ENCODE results near the gene TRAM2.

Gene TRAM2

GRCh38 chr6:52531834-52532233 lies 45.0 kb downstream of the TRAM2 start:
- no peak for DNase-seq (ENCODE audit: low read depth, low spot score)

- DNase-seq (ENCODE audit: low read depth, low spot score), result no peak
These were observed 45.5 kb downstream of the TRAM2 start for GRCh38 chr6:52531396-52531795.

GRCh38 chr6:52530351-52530750 lies 46.5 kb downstream of the TRAM2 start:
- DNase-seq (ENCODE audit: low read depth, low spot score), result no peak

- DNase-seq (ENCODE audit: low read depth, low spot score), result no peak
These were observed 47.5 kb downstream of the TRAM2 start for GRCh38 chr6:52529311-52529710.

- no peak for DNase-seq (ENCODE audit: low read depth, low spot score)
These were observed 49.4 kb downstream of the TRAM2 start for GRCh38 chr6:52527436-52527835.

GRCh38 chr6:52526634-52527033 lies 50.2 kb downstream of the TRAM2 start:
- no peak for DNase-seq (ENCODE audit: low read depth, low spot score)

GRCh38 chr6:52524918-52525317 lies 51.9 kb downstream of the TRAM2 start:
- DNase-seq (ENCODE audit: low read depth, low spot score), result no peak

GRCh38 chr6:52523378-52524142 lies 53.3 kb downstream of the TRAM2 start:
- no peak for DNase-seq (ENCODE audit: low read depth, low spot score)

GRCh38 chr6:52522655-52523054 lies 54.2 kb downstream of the TRAM2 start:
- no peak for DNase-seq (ENCODE audit: low read depth, low spot score)

- DNase-seq (ENCODE audit: low read depth, low spot score), result no peak
These were observed 54.7 kb downstream of the TRAM2 start for GRCh38 chr6:52522151-52522626.

GRCh38 chr6:52519618-52520017 lies 57.2 kb downstream of the TRAM2 start:
- no peak for DNase-seq (ENCODE audit: low read depth, low spot score)

- no peak for DNase-seq (ENCODE audit: low read depth, low spot score)
These were observed 58.4 kb downstream of the TRAM2 start for GRCh38 chr6:52518279-52518945.

- DNase-seq (ENCODE audit: low read depth, low spot score), result peak; percentile 92
These were observed 59.2 kb downstream of the TRAM2 start for GRCh38 chr6:52517502-52518278.

GRCh38 chr6:52516943-52517342 lies 59.9 kb downstream of the TRAM2 start:
- no peak for DNase-seq (ENCODE audit: low read depth, low spot score)

- no peak for DNase-seq (ENCODE audit: low read depth, low spot score)
These were observed 60.6 kb downstream of the TRAM2 start for GRCh38 chr6:52516269-52516668.

- no peak for DNase-seq (ENCODE audit: low read depth, low spot score)
These were observed 61.5 kb downstream of the TRAM2 start for GRCh38 chr6:52515219-52515960.

GRCh38 chr6:52514514-52514913 lies 62.3 kb downstream of the TRAM2 start:
- DNase-seq (ENCODE audit: low read depth, low spot score), result peak; percentile 34

- DNase-seq (ENCODE audit: low read depth, low spot score), result no peak
These were observed 63.0 kb downstream of the TRAM2 start for GRCh38 chr6:52513896-52514295.

GRCh38 chr6:52513464-52513863 lies 63.4 kb downstream of the TRAM2 start:
- DNase-seq (ENCODE audit: low read depth, low spot score), result no peak

GRCh38 chr6:52512199-52512598 lies 64.7 kb downstream of the TRAM2 start:
- peak; percentile 70 for DNase-seq (ENCODE audit: low read depth, low spot score)

- DNase-seq (ENCODE audit: low read depth, low spot score), result peak; percentile 49
These were observed 65.2 kb downstream of the TRAM2 start for GRCh38 chr6:52511572-52512151.

Measured in ELF-1 (cell line).